DOHH2 (cell line): ENCODE measurements around the gene PREX1.

Source experiments
- H3F3A ChIP-seq: fragments of 200-600 bp; sonication (generic), shearing (Covaris generic); 2 replicates; pipeline ENCODE4 v1.6.0; 2016; ENCODE audit warnings: antibody characterized with exemption, mild to moderate bottlenecking; ENCODE audit not compliant: control insufficient read depth, insufficient read depth
- H3K27ac ChIP-seq: fragments of 200-600 bp; sonication (generic); 2 replicates; pipeline ENCODE4 v1.5.1; 2014; ENCODE audit warnings: low read depth, mild to moderate bottlenecking, low read length, moderate library complexity
- H3K27me3 ChIP-seq: fragments of 200-600 bp; sonication (generic); 2 replicates; pipeline ENCODE4 v1.6.1; 2014; ENCODE audit warnings: mild to moderate bottlenecking, low read length, mixed read lengths; ENCODE audit not compliant: control insufficient read depth
- H3K36me3 ChIP-seq: fragments of 200-600 bp; sonication (generic); 2 replicates; pipeline ENCODE4 v1.6.1; 2014; ENCODE audit warnings: mild to moderate bottlenecking, low read length, moderate library complexity, mixed read lengths; ENCODE audit not compliant: control insufficient read depth
- H3K4me1 ChIP-seq: fragments of 200-600 bp; sonication (generic); 2 replicates; pipeline ENCODE4 v1.6.1; 2014; ENCODE audit warnings: mild to moderate bottlenecking, low read length, mixed read lengths; ENCODE audit not compliant: control insufficient read depth
- H3K4me2 ChIP-seq: fragments of 200-600 bp; sonication (generic); 2 replicates; pipeline ENCODE4 v1.6.0; 2014; ENCODE audit warnings: mild to moderate bottlenecking, low read length, moderate library complexity
- H3K4me3 ChIP-seq: fragments of 200-600 bp; sonication (generic); 2 replicates; pipeline ENCODE4 v1.5.1; 2014; ENCODE audit warnings: mild to moderate bottlenecking, low read length, mixed read lengths
- H3K79me2 ChIP-seq: fragments of 200-600 bp; sonication (generic); 2 replicates; pipeline ENCODE4 v1.6.1; 2014; ENCODE audit warnings: mild to moderate bottlenecking, low read length, mixed read lengths; ENCODE audit not compliant: control insufficient read depth
- H3K9me2 ChIP-seq: fragments of 200-600 bp; sonication (generic); replicated peaks from 2 replicates; pipeline ENCODE4 v1.6.1; 2014; ENCODE audit warnings: mild to moderate bottlenecking, low read length, mixed read lengths; ENCODE audit not compliant: control insufficient read depth
- H3K9me3 ChIP-seq: fragments of 200-600 bp; sonication (generic); 2 replicates; pipeline ENCODE4 v1.6.1; 2014; ENCODE audit warnings: antibody characterized with exemption, low read length, mixed read lengths; ENCODE audit not compliant: control insufficient read depth, insufficient read depth
- H4K20me1 ChIP-seq: fragments of 200-600 bp; sonication (generic); 2 replicates; pipeline ENCODE4 v1.6.0; 2014; ENCODE audit warnings: low read depth, mild to moderate bottlenecking, antibody characterized with exemption, low read length, moderate library complexity; ENCODE audit not compliant: control insufficient read depth, insufficient read depth
- EZH2phosphoT487 ChIP-seq: fragments of 200-600 bp; sonication (generic); IDR thresholded peaks from 2 replicates; pipeline ENCODE4 v1.6.1; 2017; ENCODE audit warnings: borderline replicate concordance, mild to moderate bottlenecking, antibody characterized with exemption, low read length, moderate library complexity, mixed read lengths
- TF ChIP-seq, protein P1 (sequence below): fragments of 200-600 bp; sonication (generic); IDR thresholded peaks from one replicate; pipeline ENCODE4 v1.5.1; 2014; ENCODE audit warnings: antibody characterized with exemption, mild to moderate bottlenecking, low read depth, low read length; ENCODE audit not compliant: poor library complexity, severe bottlenecking

The PREX1 gene

DNA sequence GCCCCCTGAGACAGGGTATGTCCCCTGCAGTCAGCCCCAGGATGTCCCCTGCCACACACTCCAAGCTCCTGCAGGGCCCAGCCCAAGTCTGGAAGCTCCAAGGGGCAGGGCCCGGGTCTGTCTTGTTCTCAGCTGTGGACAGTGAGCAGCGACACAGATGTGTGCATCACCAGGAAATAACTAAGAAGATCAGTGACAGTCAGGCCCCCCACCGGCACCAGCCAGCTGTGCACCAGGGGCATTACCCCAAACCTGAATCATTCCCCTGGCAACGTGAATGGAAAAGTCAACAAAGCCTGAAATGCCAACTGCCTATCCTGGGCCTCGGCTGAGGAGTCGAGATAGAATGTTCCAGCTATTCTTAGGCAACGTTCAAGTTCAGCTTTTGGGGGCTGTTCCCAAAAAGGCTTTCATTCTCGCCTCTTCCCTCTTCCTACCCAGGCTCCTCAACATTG lies 105.0 kb downstream of the PREX1 start:
- Histone ChIP-seq H3F3A (no peaks in the 10 kb centered on the region), H3K9me3 (0 out of 2 replicates have a peak, but pooled peaks cover 3% of the 10 kb centered on the region), H3K36me3 (no peaks in the 10 kb centered on the region), H3K4me1 (peaks cover 42% of the 10 kb centered on the region), H3K4me3 (no peak overlapping the region), H3K79me2 (no peaks in the 10 kb centered on the region), H4K20me1 (no peaks in the 10 kb centered on the region), H3K4me2 (no peak overlapping the region), H3K27ac (no peak overlapping the region), H3K9me2 (no peaks in the 10 kb centered on the region), H3K27me3 (no peaks in the 10 kb centered on the region)
- TF ChIP-seq, protein P1, sequence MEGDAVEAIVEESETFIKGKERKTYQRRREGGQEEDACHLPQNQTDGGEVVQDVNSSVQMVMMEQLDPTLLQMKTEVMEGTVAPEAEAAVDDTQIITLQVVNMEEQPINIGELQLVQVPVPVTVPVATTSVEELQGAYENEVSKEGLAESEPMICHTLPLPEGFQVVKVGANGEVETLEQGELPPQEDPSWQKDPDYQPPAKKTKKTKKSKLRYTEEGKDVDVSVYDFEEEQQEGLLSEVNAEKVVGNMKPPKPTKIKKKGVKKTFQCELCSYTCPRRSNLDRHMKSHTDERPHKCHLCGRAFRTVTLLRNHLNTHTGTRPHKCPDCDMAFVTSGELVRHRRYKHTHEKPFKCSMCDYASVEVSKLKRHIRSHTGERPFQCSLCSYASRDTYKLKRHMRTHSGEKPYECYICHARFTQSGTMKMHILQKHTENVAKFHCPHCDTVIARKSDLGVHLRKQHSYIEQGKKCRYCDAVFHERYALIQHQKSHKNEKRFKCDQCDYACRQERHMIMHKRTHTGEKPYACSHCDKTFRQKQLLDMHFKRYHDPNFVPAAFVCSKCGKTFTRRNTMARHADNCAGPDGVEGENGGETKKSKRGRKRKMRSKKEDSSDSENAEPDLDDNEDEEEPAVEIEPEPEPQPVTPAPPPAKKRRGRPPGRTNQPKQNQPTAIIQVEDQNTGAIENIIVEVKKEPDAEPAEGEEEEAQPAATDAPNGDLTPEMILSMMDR = no peak
- no peak for TF ChIP-seq EZH2phosphoT487

DNA sequence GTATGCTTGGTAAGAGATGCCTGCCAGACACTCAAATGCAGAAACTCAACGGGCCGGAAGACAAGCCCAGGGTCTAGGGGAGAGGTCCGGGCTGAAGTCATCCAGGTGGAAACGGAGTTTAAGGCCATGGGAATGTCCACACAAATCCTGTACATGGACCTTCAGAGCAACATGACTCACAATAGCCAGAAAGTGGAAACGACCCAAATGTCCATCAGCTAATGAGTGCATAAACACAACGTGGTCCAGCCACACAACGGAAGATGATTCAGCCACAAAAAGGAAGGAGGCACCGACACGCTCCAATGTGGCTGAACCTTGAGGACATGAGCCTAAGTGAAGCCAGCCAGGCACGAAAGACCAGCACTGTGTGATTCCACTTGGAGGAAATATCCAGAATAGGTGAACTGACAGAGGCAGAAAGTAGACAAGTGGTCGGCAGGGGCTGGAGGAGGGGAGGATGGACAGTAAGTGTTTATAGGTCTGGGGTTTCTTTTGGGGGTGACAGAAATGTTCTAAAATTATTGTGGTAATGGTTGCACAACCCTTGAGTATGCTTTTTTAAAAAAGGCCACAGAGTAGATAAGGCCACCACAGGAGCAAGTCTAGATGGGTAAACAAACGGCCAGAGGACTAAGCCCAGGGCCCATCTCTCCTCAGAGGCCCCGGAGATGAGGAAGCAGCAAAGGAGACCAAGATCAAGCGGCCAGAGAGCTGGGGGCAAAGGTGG lies 105.6 kb downstream of the PREX1 start:
- H3K4me2 ChIP-seq = peak overlapping the region; percentile 28; the same call in 1 of the 2 replicates
- H3K79me2 ChIP-seq = no peaks in the 10 kb centered on the region
- no peaks in the 10 kb centered on the region for H3K36me3 ChIP-seq
- no peaks in the 10 kb centered on the region for H3K9me2 ChIP-seq
- H3F3A ChIP-seq = no peaks in the 10 kb centered on the region
- no peaks in the 10 kb centered on the region for H4K20me1 ChIP-seq
- H3K27ac ChIP-seq = no peak overlapping the region
- H3K4me3 ChIP-seq = no peak overlapping the region
- H3K27me3 ChIP-seq = no peaks in the 10 kb centered on the region
- 0 out of 2 replicates have a peak, but pooled peaks cover 3% of the 10 kb centered on the region for H3K9me3 ChIP-seq
- peaks cover 48% of the 10 kb centered on the region for H3K4me1 ChIP-seq
- TF ChIP-seq EZH2phosphoT487 = no peak
- TF ChIP-seq, protein P1 = no peak

DNA sequence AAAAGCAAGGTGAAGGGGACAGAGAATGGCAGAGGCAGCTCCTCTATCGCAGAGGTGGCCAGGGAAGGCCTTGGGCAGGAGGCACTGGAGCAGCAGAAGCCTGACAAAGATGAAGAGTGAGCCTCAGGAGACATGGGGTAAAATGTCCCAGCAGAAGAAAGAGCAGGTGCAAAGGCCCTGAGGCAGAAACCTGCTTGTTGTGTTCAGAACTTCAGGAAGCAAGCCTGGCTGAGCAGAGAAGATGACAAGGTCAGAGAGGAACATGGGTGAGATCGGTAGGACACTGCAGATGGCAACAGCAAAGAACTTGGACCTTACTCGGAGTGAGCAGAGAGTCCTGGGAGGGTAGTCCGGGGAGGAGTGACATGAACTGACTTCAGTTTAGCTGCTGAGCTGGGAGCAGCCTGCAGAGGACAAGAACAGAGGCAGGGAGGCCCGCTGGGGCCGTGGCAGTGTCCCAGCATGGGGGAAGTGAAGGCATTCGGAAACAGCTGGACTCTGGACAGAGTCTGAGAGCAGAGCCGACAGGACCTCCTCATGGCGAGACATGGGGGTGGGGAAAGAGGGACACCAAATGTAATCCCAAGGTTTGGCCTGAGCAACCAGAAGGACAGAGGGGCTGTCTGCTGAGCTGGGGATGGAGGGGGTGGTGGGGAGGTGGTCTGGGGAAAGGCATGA lies 106.3 kb downstream of the PREX1 start:
- H3K4me3 ChIP-seq = no peak overlapping the region
- no peaks in the 10 kb centered on the region for H3F3A ChIP-seq
- peak overlapping the region; percentile 28; the same call in 1 of the 2 replicates for H3K4me2 ChIP-seq
- H3K79me2 ChIP-seq = no peaks in the 10 kb centered on the region
- H4K20me1 ChIP-seq = no peaks in the 10 kb centered on the region
- no peaks in the 10 kb centered on the region for H3K9me2 ChIP-seq
- no peak for TF ChIP-seq EZH2phosphoT487
- TF ChIP-seq, protein P1 = no peak
- H3K27me3 ChIP-seq = no peaks in the 10 kb centered on the region
- H3K36me3 ChIP-seq = no peaks in the 10 kb centered on the region
- 0 out of 2 replicates have a peak, but pooled peaks cover 3% of the 10 kb centered on the region for H3K9me3 ChIP-seq
- peaks cover 55% of the 10 kb centered on the region for H3K4me1 ChIP-seq
- no peak overlapping the region for H3K27ac ChIP-seq
